NCI-H748 (cell line): Measurements from ENCODE around the gene GRIA1.

Source experiments
- DNase-seq: peaks from one replicate; lab custom pipeline; 2025; ENCODE audit not compliant: unreplicated experiment; lab: John Stamatoyannopoulos, UW

Gene GRIA1

GRCh38 chr5:153490118-153491037 is at the start of gene GRIA1:
Gene GRIA1, plus strand, starts transcription at chr5:153490670.
- DNase-seq: peak; percentile 40

GRCh38 chr5:153445875-153446579 is 44.4 kb upstream of the GRIA1 start:
- DNase-seq: peak; percentile 91

DNA sequence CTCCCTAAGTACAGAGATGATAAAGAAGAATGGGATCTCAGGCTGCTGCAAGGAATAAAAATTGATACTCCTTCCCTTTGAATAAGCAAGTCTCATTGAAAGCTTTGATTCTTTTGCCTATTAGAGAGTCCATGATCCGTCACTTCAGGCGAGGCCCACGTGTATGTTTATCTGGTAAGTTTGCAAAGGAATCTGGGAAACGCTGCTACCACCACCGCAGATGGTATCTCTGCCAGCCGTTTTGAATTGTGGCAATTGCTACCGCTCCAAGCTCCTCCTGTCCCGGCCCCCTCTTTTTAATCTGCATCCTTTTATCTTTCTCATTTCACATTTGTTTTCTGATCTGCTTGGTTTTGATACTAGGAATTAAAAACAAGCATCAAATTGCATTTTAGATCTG is 42.9 kb upstream of the GRIA1 start:
- DNase-seq: no peak

- DNase-seq: no peak
Measured at GRCh38 chr5:153456354-153456753, 34.1 kb upstream of the GRIA1 start.

DNA sequence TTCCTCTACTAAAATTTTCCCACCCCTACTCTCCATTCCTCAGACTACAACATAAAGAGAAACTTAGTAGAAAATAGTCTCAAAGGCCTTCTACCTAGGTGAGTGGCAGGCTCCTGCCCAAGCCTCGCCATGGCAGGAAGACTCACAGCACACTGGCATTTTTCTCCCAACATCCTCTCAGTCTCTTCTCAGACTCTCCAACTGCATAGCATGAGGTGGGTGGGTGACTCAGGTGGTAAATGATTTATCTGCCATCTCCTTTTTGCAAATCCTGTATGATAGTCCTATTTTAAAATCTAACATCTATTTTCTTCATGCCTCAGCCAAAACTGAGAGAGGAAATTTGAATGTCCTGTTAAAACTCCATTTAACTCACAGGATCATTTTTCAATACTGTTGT is 33.5 kb upstream of the GRIA1 start:
- no peak for DNase-seq

- DNase-seq: no peak
Measured at GRCh38 chr5:153458268-153458667, 32.2 kb upstream of the GRIA1 start.

DNA sequence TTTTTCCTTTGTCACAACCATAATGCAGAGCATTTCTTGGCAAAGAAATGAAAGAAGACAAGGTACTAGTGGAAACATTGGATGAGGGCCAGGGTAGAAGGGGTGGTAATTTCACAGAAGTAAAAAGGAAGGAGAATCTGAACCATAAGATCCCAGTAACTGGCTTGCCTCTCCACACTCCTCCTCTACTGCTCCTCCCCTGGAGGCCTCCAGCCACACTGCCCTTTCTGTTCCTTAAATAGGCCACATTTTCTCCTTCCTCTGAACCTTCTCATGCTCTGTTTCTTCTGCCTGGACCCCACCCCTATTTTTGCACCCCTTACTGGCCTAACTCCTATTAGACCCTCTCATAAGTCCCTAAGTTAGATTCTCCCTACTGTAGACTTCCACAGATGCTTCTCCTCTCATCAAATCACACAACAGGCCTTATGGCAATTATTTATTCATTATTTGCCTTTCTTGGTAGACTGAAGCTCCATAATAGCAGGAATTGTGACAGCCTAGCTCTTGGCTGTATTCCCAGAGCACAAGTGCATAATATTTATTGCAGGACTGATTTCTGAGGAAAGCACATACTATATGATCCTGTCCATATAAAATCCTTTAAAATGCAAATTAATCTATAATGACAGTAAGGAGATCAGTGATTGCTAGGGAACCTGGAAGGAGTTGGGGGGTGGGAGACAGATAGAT is 31.3 kb upstream of the GRIA1 start:
- DNase-seq: peak; percentile 80

DNA sequence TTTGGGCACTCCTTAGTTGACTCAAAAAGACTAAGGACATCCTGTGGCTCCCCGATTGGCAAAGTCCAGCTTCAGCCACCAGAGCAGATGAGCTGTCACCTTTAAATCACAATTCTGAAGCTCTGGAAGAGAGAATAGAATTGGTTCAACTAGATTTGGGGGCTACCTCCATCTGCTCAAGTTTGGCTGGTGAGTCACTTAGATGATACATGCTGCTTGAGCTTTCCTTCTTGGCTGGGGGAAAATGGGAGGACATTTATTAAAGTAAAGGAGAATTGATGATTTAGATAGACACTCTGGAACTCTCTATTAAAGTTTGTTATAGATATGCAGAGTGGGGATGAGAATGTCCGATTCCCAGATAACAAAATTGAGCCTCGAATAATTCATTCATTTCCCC is 30.0 kb upstream of the GRIA1 start:
- no peak for DNase-seq

GRCh38 chr5:153461341-153461740 is 29.1 kb upstream of the GRIA1 start:
- no peak for DNase-seq

- no peak for DNase-seq
Measured at GRCh38 chr5:153463806-153464205, 26.7 kb upstream of the GRIA1 start.

DNA sequence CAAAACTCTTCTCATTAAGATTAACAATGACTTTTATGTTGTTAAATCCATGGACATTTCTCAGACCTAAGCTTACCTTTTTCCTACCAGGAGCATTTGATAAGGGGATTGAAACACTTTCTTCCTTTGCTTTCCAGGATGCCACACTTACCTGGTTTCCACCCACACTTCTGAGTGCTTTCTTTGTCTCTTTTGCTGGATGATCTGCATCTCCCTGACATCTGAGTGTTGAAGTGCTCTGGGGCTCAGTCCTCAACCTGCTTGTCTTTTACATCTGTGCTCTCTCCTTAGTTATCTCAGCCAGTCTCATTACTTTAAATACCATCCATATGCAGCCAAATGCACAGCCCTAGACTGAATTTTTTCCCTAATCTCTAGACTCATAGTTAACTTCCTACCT is 22.9 kb upstream of the GRIA1 start:
- no peak for DNase-seq

DNA sequence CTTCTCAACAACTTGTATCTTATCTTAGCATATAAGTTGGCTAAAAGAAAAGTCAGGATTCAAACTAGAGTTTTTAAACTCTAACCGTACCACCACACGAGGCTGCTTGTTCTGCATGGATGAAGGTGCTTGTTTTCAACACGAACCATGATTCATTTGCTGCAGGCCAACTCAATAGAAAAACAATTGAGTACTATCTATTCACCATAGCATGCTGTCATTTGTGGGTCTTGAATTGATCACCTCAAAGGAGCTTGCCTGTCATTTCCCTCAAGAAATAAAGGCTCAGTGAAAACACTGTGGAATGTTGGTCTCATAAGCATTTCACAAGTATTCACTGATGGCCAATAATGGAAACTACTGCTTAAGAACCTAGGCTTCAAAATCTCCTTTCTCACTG is 21.0 kb upstream of the GRIA1 start:
- DNase-seq: no peak

DNA sequence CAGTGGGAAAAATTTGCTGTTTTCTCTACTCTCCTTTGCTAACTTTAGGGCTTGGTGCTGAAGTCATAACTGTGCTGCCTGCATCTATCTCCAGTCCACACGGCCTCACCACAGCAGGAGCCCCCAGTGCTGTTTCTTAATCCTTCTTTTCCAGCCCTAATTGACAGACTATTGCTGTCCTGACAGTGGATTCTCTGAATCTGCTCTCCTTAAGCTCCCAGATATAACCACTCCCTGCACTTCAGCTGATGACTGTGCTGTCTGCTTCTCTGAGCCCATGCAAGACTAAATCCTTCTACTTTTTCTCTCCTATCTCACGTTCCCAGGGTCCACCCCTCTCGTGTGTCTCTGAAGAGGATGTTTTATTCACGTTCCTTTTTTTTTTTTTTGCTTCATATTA is 19.7 kb upstream of the GRIA1 start:
- no peak for DNase-seq

DNA sequence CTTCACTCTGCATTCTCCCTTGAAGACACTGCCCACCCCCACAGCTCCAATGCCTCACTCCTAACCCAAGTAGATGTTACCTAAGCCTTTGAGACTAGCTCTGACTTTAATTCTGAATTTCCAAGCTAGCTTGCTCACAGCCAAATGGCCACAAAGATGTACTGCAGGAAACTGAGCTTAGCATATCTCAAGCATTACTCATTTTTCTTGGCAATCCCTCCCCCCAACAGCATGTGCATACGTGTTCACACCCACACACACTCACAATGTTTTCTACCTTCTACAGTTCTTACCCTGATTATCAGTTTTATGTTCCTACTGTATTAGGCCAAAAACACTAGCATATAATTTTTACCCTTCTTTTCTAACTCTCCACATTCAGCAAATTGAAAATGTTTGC is 13.7 kb upstream of the GRIA1 start:
- DNase-seq: no peak

DNA sequence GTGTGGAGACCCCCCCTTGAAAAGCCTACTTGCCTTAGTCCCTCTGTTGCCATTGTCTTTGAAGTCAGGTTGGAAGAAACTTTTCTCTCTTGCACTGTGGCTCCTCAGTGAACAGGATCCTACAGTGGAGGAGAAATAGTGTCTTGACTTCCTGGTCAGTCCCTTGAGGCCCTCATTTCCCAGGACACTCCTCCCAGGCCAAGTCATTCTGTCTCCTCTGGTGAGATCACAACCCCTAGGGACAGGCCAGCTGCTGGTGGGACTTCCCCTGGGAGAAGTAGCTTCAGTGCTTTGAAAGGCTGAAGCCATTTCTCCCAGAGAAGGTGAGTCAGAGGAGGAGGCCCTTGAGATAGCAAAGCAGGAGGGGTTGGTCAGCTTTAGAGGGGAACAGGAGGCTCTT is 10.1 kb upstream of the GRIA1 start:
- DNase-seq: no peak

GRCh38 chr5:153483482-153483881 is 7.0 kb upstream of the GRIA1 start:
- no peak for DNase-seq

- DNase-seq: peak; percentile 17
Measured at GRCh38 chr5:153485641-153486040, 4.8 kb upstream of the GRIA1 start.

DNA sequence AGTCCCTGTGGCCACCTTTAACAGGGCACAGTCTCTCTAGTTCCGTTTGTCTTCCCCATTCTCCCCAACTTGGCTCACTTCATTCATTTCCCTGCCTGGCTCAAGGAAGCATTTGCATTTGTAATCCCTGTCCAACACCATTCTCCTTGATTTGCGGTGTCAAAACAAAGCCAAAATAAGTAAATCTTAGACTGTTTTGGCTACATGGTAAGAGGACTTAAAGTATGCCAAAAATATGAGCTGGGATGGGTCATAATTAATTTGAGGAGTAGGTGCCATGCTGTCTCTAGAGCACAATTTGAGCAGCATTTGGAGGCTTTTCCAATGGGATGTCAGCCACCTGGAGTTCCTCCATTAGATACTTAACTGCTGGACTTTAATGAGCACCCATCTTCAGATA is 3.7 kb upstream of the GRIA1 start:
- no peak for DNase-seq

GRCh38 chr5:153489611-153490010 is 859 bp upstream of the GRIA1 start:
- no peak for DNase-seq

DNA sequence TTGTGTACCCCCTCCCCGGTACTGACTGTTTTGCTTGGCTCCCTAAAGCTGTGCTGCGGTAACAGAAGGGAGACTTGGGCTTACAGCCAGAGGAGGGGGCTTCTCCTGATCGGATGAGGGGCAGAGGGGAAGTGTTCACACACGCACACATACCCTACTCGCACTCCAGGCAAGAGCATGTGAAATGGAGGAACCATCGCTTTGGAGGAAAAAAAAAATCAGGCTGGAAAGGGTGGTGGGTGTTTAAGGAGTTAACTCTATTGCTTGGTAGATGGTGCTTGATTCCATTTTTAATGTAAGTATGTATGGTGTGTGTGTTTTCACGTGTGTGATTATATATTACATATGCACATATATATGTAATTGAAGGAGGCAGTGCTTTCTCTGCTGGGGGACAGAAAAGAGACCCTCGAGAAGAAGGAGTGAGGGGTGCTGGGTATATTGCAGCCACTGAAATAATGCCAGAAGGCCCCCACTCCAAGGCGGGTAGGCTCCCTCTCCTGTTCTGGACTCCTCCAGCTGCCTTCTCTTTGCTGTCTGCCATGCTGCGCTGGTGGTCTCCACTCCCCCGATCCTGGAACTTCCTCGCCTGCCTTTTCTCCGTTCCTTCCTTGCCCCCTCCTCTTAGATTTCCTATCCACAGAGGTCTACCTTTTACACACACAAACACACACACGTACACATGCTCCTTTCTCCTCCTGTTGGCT is 721 bp downstream of the GRIA1 start:
- no peak for DNase-seq

GRCh38 chr5:153491856-153492255 is 1.4 kb downstream of the GRIA1 start:
- DNase-seq: peak; percentile 63
